ENCODE measurements around the gene RNGTT.
"Not testable (repeated sequence)": the region's sequence is repeated elsewhere in the genome, so short reads cannot be mapped to it uniquely, and the experiment has no call there.

RNGTT gene

GRCh38 chr6:88970301-88970700, 6.9 kb upstream of the RNGTT start:
- no peak for DNase-seq (ENCODE audit: low read depth)

GRCh38 chr6:88969255-88969654, 5.8 kb upstream of the RNGTT start:
- DNase-seq (ENCODE audit: low read depth) = not testable (repeated sequence)

- no peak for DNase-seq (ENCODE audit: low read depth)
Measured at GRCh38 chr6:88967891-88968290, 4.5 kb upstream of the RNGTT start.

- DNase-seq (ENCODE audit: low read depth) = no peak
Measured at GRCh38 chr6:88965691-88966090, 2.3 kb upstream of the RNGTT start.

GRCh38 chr6:88964509-88964908, 1.1 kb upstream of the RNGTT start:
- DNase-seq (ENCODE audit: low read depth) = no peak

- DNase-seq (ENCODE audit: low read depth) = no peak
Measured at GRCh38 chr6:88958842-88959241, 4.6 kb downstream of the RNGTT start.

- DNase-seq (ENCODE audit: low read depth) = no peak
Measured at GRCh38 chr6:88953550-88954386, 9.7 kb downstream of the RNGTT start.

GRCh38 chr6:88952065-88952704, 11.2 kb downstream of the RNGTT start:
- no peak for DNase-seq (ENCODE audit: low read depth)

GRCh38 chr6:88945415-88946008, 17.9 kb downstream of the RNGTT start:
- DNase-seq (ENCODE audit: low read depth) = no peak

GRCh38 chr6:88933521-88933920, 29.9 kb downstream of the RNGTT start:
- no peak for DNase-seq (ENCODE audit: low read depth)

- DNase-seq (ENCODE audit: low read depth) = not testable (repeated sequence)
Measured at GRCh38 chr6:88932019-88932418, 31.4 kb downstream of the RNGTT start.

- DNase-seq (ENCODE audit: low read depth) = no peak
Measured at GRCh38 chr6:88922775-88923548, 40.5 kb downstream of the RNGTT start.

GRCh38 chr6:88921734-88922133, 41.7 kb downstream of the RNGTT start:
- DNase-seq (ENCODE audit: low read depth) = no peak

GRCh38 chr6:88920774-88921733, 42.4 kb downstream of the RNGTT start:
- no peak for DNase-seq (ENCODE audit: low read depth)

- no peak for DNase-seq (ENCODE audit: low read depth)
Measured at GRCh38 chr6:88920088-88920487, 43.3 kb downstream of the RNGTT start.

- DNase-seq (ENCODE audit: low read depth) = no peak
Measured at GRCh38 chr6:88919032-88919431, 44.4 kb downstream of the RNGTT start.

- DNase-seq (ENCODE audit: low read depth) = no peak
Measured at GRCh38 chr6:88916615-88917208, 46.7 kb downstream of the RNGTT start.

- DNase-seq (ENCODE audit: low read depth) = no peak
Measured at GRCh38 chr6:88914895-88915598, 48.4 kb downstream of the RNGTT start.

GRCh38 chr6:88914180-88914579, 49.2 kb downstream of the RNGTT start:
- DNase-seq (ENCODE audit: low read depth) = no peak

GRCh38 chr6:88913471-88913870, 49.9 kb downstream of the RNGTT start:
- DNase-seq (ENCODE audit: low read depth) = no peak

All from GM04503 (cell line).